ENCODE data around the gene SSH2.

The SSH2 gene

GRCh38 chr17:29847527-29848400 lies 82.3 kb downstream of the SSH2 start:
- no peak for TF ChIP-seq CTCF (IDR thresholded peaks at IDR 0.05; ENCODE audit: control insufficient read depth, insufficient read depth, low read depth, low read length, missing control alignments)
- no peak for DNase-seq (ENCODE audit: low read depth)
- no peak overlapping the region for H3K4me3 ChIP-seq (ENCODE audit: control insufficient read depth, low read depth, low read length)

- H3K4me3 ChIP-seq (ENCODE audit: control insufficient read depth, low read depth, low read length) = no peak overlapping the region
- DNase-seq (ENCODE audit: low read depth) = no peak
- TF ChIP-seq CTCF (IDR thresholded peaks at IDR 0.05; ENCODE audit: control insufficient read depth, insufficient read depth, low read depth, low read length, missing control alignments) = no peak
These were observed 82.9 kb downstream of the SSH2 start for GRCh38 chr17:29847118-29847517.

- DNase-seq (ENCODE audit: low read depth) = no peak
- H3K4me3 ChIP-seq (ENCODE audit: control insufficient read depth, low read depth, low read length) = no peak overlapping the region
- TF ChIP-seq CTCF (IDR thresholded peaks at IDR 0.05; ENCODE audit: control insufficient read depth, insufficient read depth, low read depth, low read length, missing control alignments) = no peak
These were observed 83.7 kb downstream of the SSH2 start for GRCh38 chr17:29846298-29846697.

- DNase-seq (ENCODE audit: low read depth) = no peak
- H3K4me3 ChIP-seq (ENCODE audit: control insufficient read depth, low read depth, low read length) = no peak overlapping the region
- no peak for TF ChIP-seq CTCF (IDR thresholded peaks at IDR 0.05; ENCODE audit: control insufficient read depth, insufficient read depth, low read depth, low read length, missing control alignments)
These were observed 85.5 kb downstream of the SSH2 start for GRCh38 chr17:29844339-29845048.

- TF ChIP-seq CTCF (IDR thresholded peaks at IDR 0.05; ENCODE audit: control insufficient read depth, insufficient read depth, low read depth, low read length, missing control alignments) = no peak
- H3K4me3 ChIP-seq (ENCODE audit: control insufficient read depth, low read depth, low read length) = no peak overlapping the region
- DNase-seq (ENCODE audit: low read depth) = no peak
These were observed 89.1 kb downstream of the SSH2 start for GRCh38 chr17:29840884-29841283.

GRCh38 chr17:29839656-29840055 lies 90.4 kb downstream of the SSH2 start:
- DNase-seq (ENCODE audit: low read depth) = no peak
- no peak overlapping the region for H3K4me3 ChIP-seq (ENCODE audit: control insufficient read depth, low read depth, low read length)
- no peak for TF ChIP-seq CTCF (IDR thresholded peaks at IDR 0.05; ENCODE audit: control insufficient read depth, insufficient read depth, low read depth, low read length, missing control alignments)
